CD4-positive, alpha-beta T cell (primary cell): ENCODE data around the gene FXYD6. TPM values are rescaled to one million over a fixed set of nuclear protein-coding genes. Genes with fewer than 3 reads are reported as not detected.

Experiments
- ATAC-seq: fragments of 200-7000 bp; cut with Tn5 transposase; one replicate; pipeline ENCODE4 v1.10.0; 2022; ENCODE audit warnings: mild to moderate bottlenecking; ENCODE audit not compliant: poor library complexity
- CTCF ChIA-PET: fragments of 350-600 bp; sonication (Branson Sonifier 250); formaldehyde crosslinking; loops from one replicate; lab custom pipeline; 2021; ENCODE audit warnings: antibody characterized with exemption, inconsistent platforms; lab: Charles Lee
- POLR2A ChIA-PET: fragments of 350-600 bp; sonication (Branson Sonifier 250); formaldehyde crosslinking; loops from one replicate; lab custom pipeline; 2021; ENCODE audit warnings: antibody characterized with exemption, inconsistent platforms; lab: Charles Lee
- DNase-seq, 14 experiments: peaks; one replicate each; pipeline ENCODE4 v3.0.0-alpha.2; 2013 to 2020; ENCODE audit warnings: mixed read lengths in 2 of 14
- H3K27ac ChIP-seq, 2 donors: one replicate each; pipeline versions ENCODE4 v1.5.1 to v1.7.0; 2013; ENCODE audit warnings: low read length in 2 of 2, low read depth in 1 of 2, mild to moderate bottlenecking in 1 of 2
- H3K27me3 ChIP-seq, 2 experiments: 1 replicate in 1 of 2; 2 replicates in 1 of 2; pipeline versions ENCODE4 v1.6.1 to v1.7.0; 2013; ENCODE audit warnings: low read length in 2 of 2, control low read depth in 1 of 2, mild to moderate bottlenecking in 1 of 2, moderate library complexity in 1 of 2; ENCODE audit not compliant: insufficient read depth in 2 of 2, control insufficient read depth in 1 of 2
- H3K36me3 ChIP-seq: one replicate; pipeline ENCODE4 v1.6.1; 2013; ENCODE audit warnings: low read length, control low read depth; ENCODE audit not compliant: insufficient read depth
- H3K4me1 ChIP-seq: one replicate; pipeline ENCODE4 v1.6.1; 2013; ENCODE audit warnings: low read length, control low read depth; ENCODE audit not compliant: insufficient read depth
- H3K4me3 ChIP-seq: one replicate; pipeline ENCODE4 v1.5.1; 2013; ENCODE audit warnings: mild to moderate bottlenecking, low read length, moderate library complexity
- H3K9me3 ChIP-seq, 2 experiments: 1 replicate in 1 of 2; 2 replicates in 1 of 2; pipeline versions ENCODE4 v1.6.1 to v1.7.0; 2013; ENCODE audit warnings: low read length in 2 of 2, mild to moderate bottlenecking in 2 of 2, control low read depth in 1 of 2, moderate library complexity in 1 of 2; ENCODE audit not compliant: control insufficient read depth in 1 of 2, insufficient read depth in 1 of 2
- H3K27ac Mint-ChIP-seq: one replicate; pipeline ENCODE4 v1.8.0; 2020; ENCODE audit warnings: mixed read lengths
- H3K27me3 Mint-ChIP-seq: one replicate; pipeline ENCODE4 v1.8.0; 2021; ENCODE audit warnings: mixed read lengths
- H3K36me3 Mint-ChIP-seq: one replicate; pipeline ENCODE4 v1.8.0; 2021; ENCODE audit warnings: low read depth, mixed read lengths
- H3K4me1 Mint-ChIP-seq: one replicate; pipeline ENCODE4 v1.8.0; 2021; ENCODE audit warnings: low read depth, mixed read lengths
- H3K4me3 Mint-ChIP-seq: one replicate; pipeline ENCODE4 v1.8.0; 2020; ENCODE audit warnings: mild to moderate bottlenecking, mixed read lengths
- H3K9me3 Mint-ChIP-seq: one replicate; pipeline ENCODE4 v1.8.0; 2020; ENCODE audit warnings: mixed read lengths
- CTCF ChIP-seq: fragments of 200-600 bp; IDR thresholded peaks from one replicate; pipeline ENCODE4 v1.8.0; 2022; ENCODE audit warnings: antibody characterized with exemption, mild to moderate bottlenecking
- intact Hi-C, 2 experiments: fragments of 100-400 bp; cut with DNase I in 1 of 2; cut with micrococcal nuclease in 1 of 2; formaldehyde crosslinking; loops; one replicate each; pipeline versions ENCODE4 v1.15.1 to v1.9.0; 2023 to 2025; cut with DNase I, micrococcal nuclease
- total RNA-seq, 174 experiments: library from RNA in 2 of 174; stranded (reverse) in 2 of 174; gene quantifications; one replicate each; pipeline ENCODE4 v1.2.3 and lab custom pipeline; 2021 to 2026

The FXYD6 gene
- total RNA-seq, 2 experiments from 2014 or later, result not detected

GRCh38 chr11:117875382-117876058, 938 bp downstream of the FXYD6 start:
- peak overlapping the region; percentile 62 for H3K4me3 Mint-ChIP-seq
- ChIA-PET CTCF (interaction anchor here (1.1 to 1.2 kb wide), 2 partner anchors 68 to 71 kb away, joined by 3 read pairs; no protein-coding TSS in a partner anchor), POLR2A (interaction anchor here (0.9 to 1.5 kb wide), 2 partner anchors 9 to 11 kb away, joined by 3 to 4 read pairs; no protein-coding TSS in a partner anchor)
- no peak for TF ChIP-seq CTCF
- no peaks in the 10 kb centered on the region for H3K36me3 Mint-ChIP-seq
- Histone ChIP-seq H3K4me3 (peak overlapping the region; percentile 49), H3K9me3 (no peaks in the 10 kb centered on the region), H3K4me1 (peaks cover 38% of the 10 kb centered on the region), H3K27ac (no peak overlapping the region), H3K36me3 (no peaks in the 10 kb centered on the region), H3K27me3 (peaks cover 50 to 51% of the 10 kb centered on the region in 2 experiments)
- ATAC-seq (peak; percentile 63), DNase-seq (peak in 12 of 14 experiments; percentile 12 to 57 (median 28))
- peaks cover 79% of the 10 kb centered on the region for H3K27me3 Mint-ChIP-seq
- no peaks in the 10 kb centered on the region for H3K9me3 Mint-ChIP-seq
- intact Hi-C loops, result no loop called here
- H3K27ac Mint-ChIP-seq, result no peak overlapping the region
- peaks cover 39% of the 10 kb centered on the region for H3K4me1 Mint-ChIP-seq

GRCh38 chr11:117874910-117875381, 1.5 kb downstream of the FXYD6 start:
- Histone ChIP-seq H3K27ac (no peak overlapping the region), H3K36me3 (no peaks in the 10 kb centered on the region), H3K4me1 (peaks cover 38% of the 10 kb centered on the region), H3K9me3 (no peaks in the 10 kb centered on the region), H3K4me3 (no peak overlapping the region), H3K27me3 (peaks cover 50 to 51% of the 10 kb centered on the region in 2 experiments)
- DNase-seq, result no peak
- peaks cover 39% of the 10 kb centered on the region for H3K4me1 Mint-ChIP-seq
- ATAC-seq, result peak; percentile 23
- no peaks in the 10 kb centered on the region for H3K36me3 Mint-ChIP-seq
- POLR2A ChIA-PET, result interaction anchor here (0.9 kb wide), 1 partner anchor 10 kb away, joined by 3 read pairs; no protein-coding TSS in a partner anchor
- CTCF ChIA-PET, result interaction anchor here (1.2 kb wide), 1 partner anchor 68 kb away, joined by 3 read pairs; no protein-coding TSS in a partner anchor
- no peak overlapping the region for H3K27ac Mint-ChIP-seq
- H3K9me3 Mint-ChIP-seq, result no peaks in the 10 kb centered on the region
- intact Hi-C loops, result no loop called here
- TF ChIP-seq CTCF, result no peak
- H3K27me3 Mint-ChIP-seq, result peaks cover 73% of the 10 kb centered on the region
- H3K4me3 Mint-ChIP-seq, result peak overlapping the region; percentile 62

- peak overlapping the region; percentile 21 for H3K4me3 Mint-ChIP-seq
- Histone ChIP-seq H3K36me3 (no peaks in the 10 kb centered on the region), H3K27me3 (peaks cover 50 to 51% of the 10 kb centered on the region in 2 experiments), H3K4me1 (peaks cover 38% of the 10 kb centered on the region), H3K4me3 (peak overlapping the region; percentile 4), H3K27ac (no peak overlapping the region), H3K9me3 (no peaks in the 10 kb centered on the region)
- ATAC-seq (no peak), DNase-seq (peak in 1 of 14 experiments; percentile 9)
- no peaks in the 10 kb centered on the region for H3K9me3 Mint-ChIP-seq
- H3K4me1 Mint-ChIP-seq, result peaks cover 39% of the 10 kb centered on the region
- ChIA-PET CTCF (no interaction called here), POLR2A (no interaction called here)
- TF ChIP-seq CTCF, result no peak
- no peak overlapping the region for H3K27ac Mint-ChIP-seq
- intact Hi-C loops, result no loop called here
- H3K36me3 Mint-ChIP-seq, result no peaks in the 10 kb centered on the region
- H3K27me3 Mint-ChIP-seq, result peaks cover 70% of the 10 kb centered on the region
These were observed 2.1 kb downstream of the FXYD6 start for GRCh38 chr11:117874253-117874909.
